HepG2 (cell line): Measurements from ENCODE around the gene RNU2-63P. TPM values are rescaled to one million over a fixed set of nuclear protein-coding genes. Genes with fewer than 3 reads are reported as not detected.

Experiments
- AHR ChIP-seq: IDR thresholded peaks from 2 replicates; pipeline ENCODE4 v1.6.1; 2018; ENCODE audit warnings: missing genetic modification reagents, missing compliant biosample characterization
- ARID2 ChIP-seq: sonication (generic); formaldehyde crosslinking; IDR thresholded peaks from 2 replicates; pipeline ENCODE4 v1.8.1; 2022; ENCODE audit warnings: mild to moderate bottlenecking, missing genetic modification reagents, borderline replicate concordance
- ATAD3A ChIP-seq: sonication (generic); formaldehyde crosslinking; IDR thresholded peaks from 2 replicates; pipeline ENCODE4 v1.4.0; 2020; ENCODE audit warnings: missing genetic modification reagents
- CEBPG ChIP-seq: IDR thresholded peaks from 2 replicates; pipeline ENCODE4 v1.6.1; 2016
- POLR2A ChIP-seq, 2 experiments: IDR thresholded peaks; 2 replicates each; pipeline ENCODE4 v1.6.1; 2011; ENCODE audit warnings: low read depth in 2 of 2, low read length in 2 of 2, mild to moderate bottlenecking in 1 of 2, moderate library complexity in 1 of 2; ENCODE audit not compliant: insufficient read depth in 1 of 2
- ZFP82 ChIP-seq: sonication (generic); formaldehyde crosslinking; IDR thresholded peaks from 2 replicates; pipeline ENCODE4 v1.5.1; 2020; ENCODE audit warnings: mild to moderate bottlenecking, missing genetic modification reagents, borderline replicate concordance
- ZNF124 ChIP-seq: sonication (generic); formaldehyde crosslinking; IDR thresholded peaks from 2 replicates; pipeline ENCODE4 v1.4.0; 2020; ENCODE audit warnings: missing genetic modification reagents
- ZNF136 ChIP-seq: sonication (generic); formaldehyde crosslinking; IDR thresholded peaks from 2 replicates; pipeline ENCODE4 v1.8.1; 2022; ENCODE audit warnings: low read depth, mild to moderate bottlenecking, moderate library complexity, missing genetic modification reagents
- ZNF280D ChIP-seq: sonication (generic); formaldehyde crosslinking; IDR thresholded peaks from 2 replicates; pipeline ENCODE4 v1.5.1; 2020; ENCODE audit warnings: mild to moderate bottlenecking, missing genetic modification reagents
- ZNF33A ChIP-seq: sonication (generic); formaldehyde crosslinking; IDR thresholded peaks from 2 replicates; pipeline ENCODE4 v1.5.1; 2020; ENCODE audit warnings: missing genetic modification reagents, mild to moderate bottlenecking, moderate library complexity, borderline replicate concordance
- ZNF501 ChIP-seq: sonication (generic); formaldehyde crosslinking; IDR thresholded peaks from 2 replicates; pipeline ENCODE4 v1.5.1; 2020; ENCODE audit warnings: mild to moderate bottlenecking, moderate library complexity, missing genetic modification reagents
- ZNF652 ChIP-seq: IDR thresholded peaks from 2 replicates; pipeline ENCODE4 v1.6.1; 2016; ENCODE audit warnings: low read depth, borderline replicate concordance
- polyA plus RNA-seq, 8 experiments: library from polyadenylated mRNA; depleted of rRNA in 3 of 8; stranded (reverse) in 7 of 8; unstranded in 1 of 8; fragments of >200 nt; fragmentation: Illumina TruSeq in 4 of 8; extraction: Trizol in 4 of 8; gene quantifications; 2 replicates each; pipeline versions ENCODE4 v1.2.1 to v1.2.3, GENCODE V29; 2011 to 2016; ENCODE audit warnings: low read depth in 4 of 8, missing spikeins in 1 of 8, mixed read lengths in 1 of 8; ENCODE audit not compliant: insufficient read depth in 1 of 8
- total RNA-seq, 5 experiments: library from RNA; depleted of rRNA; stranded (reverse); fragments of >200 nt; fragmentation: Illumina TruSeq; extraction: Trizol; gene quantifications; 2 replicates each; pipeline ENCODE4 v1.2.3, GENCODE V29; 2016; ENCODE audit warnings: low read depth in 1 of 5
- TF ChIP-seq, protein P1 (sequence below): sonication (generic); formaldehyde crosslinking; IDR thresholded peaks from 2 replicates; pipeline ENCODE4 v1.5.0; 2020; ENCODE audit warnings: mild to moderate bottlenecking, missing genetic modification reagents
- TF ChIP-seq, protein P2 (sequence below): IDR thresholded peaks from 2 replicates; pipeline ENCODE4 v1.6.1; 2012; ENCODE audit warnings: inconsistent platforms
- TF ChIP-seq, protein P3 (sequence below): sonication (generic); formaldehyde crosslinking; IDR thresholded peaks from 2 replicates; pipeline ENCODE4 v1.4.0; 2020; ENCODE audit warnings: missing genetic modification reagents, borderline replicate concordance
- TF ChIP-seq, protein P4 (sequence below): sonication (generic); formaldehyde crosslinking; IDR thresholded peaks from 2 replicates; pipeline ENCODE4 v1.5.0; 2020; ENCODE audit warnings: mild to moderate bottlenecking, missing genetic modification reagents
- TF ChIP-seq, protein P5 (sequence below): sonication (generic); formaldehyde crosslinking; IDR thresholded peaks from 2 replicates; pipeline ENCODE4 v1.4.0; 2020; ENCODE audit warnings: missing genetic modification reagents

The RNU2-63P gene
- total and polyA plus RNA-seq, 2 of the 13 experiments (the other 11 are each of a cell fraction or from before 2014, with no cell fraction given) = 6.8 TPM; not detected in 1

GRCh38 chr2:88016960-88017779 lies 823 bp upstream of the RNU2-63P start (continued):
- TF ChIP-seq, protein P1, sequence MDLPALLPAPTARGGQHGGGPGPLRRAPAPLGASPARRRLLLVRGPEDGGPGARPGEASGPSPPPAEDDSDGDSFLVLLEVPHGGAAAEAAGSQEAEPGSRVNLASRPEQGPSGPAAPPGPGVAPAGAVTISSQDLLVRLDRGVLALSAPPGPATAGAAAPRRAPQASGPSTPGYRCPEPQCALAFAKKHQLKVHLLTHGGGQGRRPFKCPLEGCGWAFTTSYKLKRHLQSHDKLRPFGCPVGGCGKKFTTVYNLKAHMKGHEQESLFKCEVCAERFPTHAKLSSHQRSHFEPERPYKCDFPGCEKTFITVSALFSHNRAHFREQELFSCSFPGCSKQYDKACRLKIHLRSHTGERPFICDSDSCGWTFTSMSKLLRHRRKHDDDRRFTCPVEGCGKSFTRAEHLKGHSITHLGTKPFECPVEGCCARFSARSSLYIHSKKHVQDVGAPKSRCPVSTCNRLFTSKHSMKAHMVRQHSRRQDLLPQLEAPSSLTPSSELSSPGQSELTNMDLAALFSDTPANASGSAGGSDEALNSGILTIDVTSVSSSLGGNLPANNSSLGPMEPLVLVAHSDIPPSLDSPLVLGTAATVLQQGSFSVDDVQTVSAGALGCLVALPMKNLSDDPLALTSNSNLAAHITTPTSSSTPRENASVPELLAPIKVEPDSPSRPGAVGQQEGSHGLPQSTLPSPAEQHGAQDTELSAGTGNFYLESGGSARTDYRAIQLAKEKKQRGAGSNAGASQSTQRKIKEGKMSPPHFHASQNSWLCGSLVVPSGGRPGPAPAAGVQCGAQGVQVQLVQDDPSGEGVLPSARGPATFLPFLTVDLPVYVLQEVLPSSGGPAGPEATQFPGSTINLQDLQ (CRISPR knock-in tag) = 0 out of 2 replicates have a peak, but pooled peaks have one; percentile 37
- TF ChIP-seq ZNF652 (CRISPR knock-in tag) = no peak
- no peak for TF ChIP-seq ZNF124
- TF ChIP-seq ZNF280D (CRISPR knock-in tag) = peak; percentile 68; the same call in 1 of the 2 replicates
- TF ChIP-seq ZNF33A = no peak
- peak; percentile 64 for TF ChIP-seq ARID2
- peak; percentile 51; the same call in 1 of the 2 replicates for TF ChIP-seq ZNF501
- 0 out of 2 replicates have a peak, but pooled peaks have one; percentile 9 for TF ChIP-seq ZFP82
- 0 out of 2 replicates have a peak, but pooled peaks have one; percentile 34 for TF ChIP-seq ATAD3A (CRISPR knock-in tag)
- TF ChIP-seq, protein P2, sequence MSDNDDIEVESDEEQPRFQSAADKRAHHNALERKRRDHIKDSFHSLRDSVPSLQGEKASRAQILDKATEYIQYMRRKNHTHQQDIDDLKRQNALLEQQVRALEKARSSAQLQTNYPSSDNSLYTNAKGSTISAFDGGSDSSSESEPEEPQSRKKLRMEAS = peak; percentile 68
- TF ChIP-seq POLR2A (IDR thresholded peaks at IDR 0.05; ENCODE audit: insufficient read depth in 1 of 2, low read depth in 2 of 2, low read length in 2 of 2) = peak in 1 of 2 experiments; percentile 69; a peak in 2 of 4 replicates
- TF ChIP-seq, protein P3, sequence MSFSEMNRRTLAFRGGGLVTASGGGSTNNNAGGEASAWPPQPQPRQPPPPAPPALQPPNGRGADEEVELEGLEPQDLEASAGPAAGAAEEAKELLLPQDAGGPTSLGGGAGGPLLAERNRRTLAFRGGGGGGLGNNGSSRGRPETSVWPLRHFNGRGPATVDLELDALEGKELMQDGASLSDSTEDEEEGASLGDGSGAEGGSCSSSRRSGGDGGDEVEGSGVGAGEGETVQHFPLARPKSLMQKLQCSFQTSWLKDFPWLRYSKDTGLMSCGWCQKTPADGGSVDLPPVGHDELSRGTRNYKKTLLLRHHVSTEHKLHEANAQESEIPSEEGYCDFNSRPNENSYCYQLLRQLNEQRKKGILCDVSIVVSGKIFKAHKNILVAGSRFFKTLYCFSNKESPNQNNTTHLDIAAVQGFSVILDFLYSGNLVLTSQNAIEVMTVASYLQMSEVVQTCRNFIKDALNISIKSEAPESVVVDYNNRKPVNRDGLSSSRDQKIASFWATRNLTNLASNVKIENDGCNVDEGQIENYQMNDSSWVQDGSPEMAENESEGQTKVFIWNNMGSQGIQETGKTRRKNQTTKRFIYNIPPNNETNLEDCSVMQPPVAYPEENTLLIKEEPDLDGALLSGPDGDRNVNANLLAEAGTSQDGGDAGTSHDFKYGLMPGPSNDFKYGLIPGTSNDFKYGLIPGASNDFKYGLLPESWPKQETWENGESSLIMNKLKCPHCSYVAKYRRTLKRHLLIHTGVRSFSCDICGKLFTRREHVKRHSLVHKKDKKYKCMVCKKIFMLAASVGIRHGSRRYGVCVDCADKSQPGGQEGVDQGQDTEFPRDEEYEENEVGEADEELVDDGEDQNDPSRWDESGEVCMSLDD (CRISPR knock-in tag) = 0 out of 2 replicates have a peak, but pooled peaks have one; percentile 60
- TF ChIP-seq CEBPG (CRISPR knock-in tag) = no peak
- TF ChIP-seq AHR = 0 out of 2 replicates have a peak, but pooled peaks have one; percentile 1
- TF ChIP-seq, protein P4, sequence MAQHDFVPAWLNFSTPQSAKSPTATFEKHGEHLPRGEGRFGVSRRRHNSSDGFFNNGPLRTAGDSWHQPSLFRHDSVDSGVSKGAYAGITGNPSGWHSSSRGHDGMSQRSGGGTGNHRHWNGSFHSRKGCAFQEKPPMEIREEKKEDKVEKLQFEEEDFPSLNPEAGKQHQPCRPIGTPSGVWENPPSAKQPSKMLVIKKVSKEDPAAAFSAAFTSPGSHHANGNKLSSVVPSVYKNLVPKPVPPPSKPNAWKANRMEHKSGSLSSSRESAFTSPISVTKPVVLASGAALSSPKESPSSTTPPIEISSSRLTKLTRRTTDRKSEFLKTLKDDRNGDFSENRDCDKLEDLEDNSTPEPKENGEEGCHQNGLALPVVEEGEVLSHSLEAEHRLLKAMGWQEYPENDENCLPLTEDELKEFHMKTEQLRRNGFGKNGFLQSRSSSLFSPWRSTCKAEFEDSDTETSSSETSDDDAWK (CRISPR knock-in tag) = no peak
- TF ChIP-seq, protein P5, sequence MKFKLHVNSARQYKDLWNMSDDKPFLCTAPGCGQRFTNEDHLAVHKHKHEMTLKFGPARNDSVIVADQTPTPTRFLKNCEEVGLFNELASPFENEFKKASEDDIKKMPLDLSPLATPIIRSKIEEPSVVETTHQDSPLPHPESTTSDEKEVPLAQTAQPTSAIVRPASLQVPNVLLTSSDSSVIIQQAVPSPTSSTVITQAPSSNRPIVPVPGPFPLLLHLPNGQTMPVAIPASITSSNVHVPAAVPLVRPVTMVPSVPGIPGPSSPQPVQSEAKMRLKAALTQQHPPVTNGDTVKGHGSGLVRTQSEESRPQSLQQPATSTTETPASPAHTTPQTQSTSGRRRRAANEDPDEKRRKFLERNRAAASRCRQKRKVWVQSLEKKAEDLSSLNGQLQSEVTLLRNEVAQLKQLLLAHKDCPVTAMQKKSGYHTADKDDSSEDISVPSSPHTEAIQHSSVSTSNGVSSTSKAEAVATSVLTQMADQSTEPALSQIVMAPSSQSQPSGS (CRISPR knock-in tag) = no peak
- TF ChIP-seq ZNF136 (CRISPR knock-in tag) = no peak
